NOMO-1 treated with DMSO at 0.1 percent for 48 hours (cell line): ENCODE data around the gene ELF4.
"Not testable (repeated sequence)": the region's sequence is repeated elsewhere in the genome, so short reads cannot be mapped to it uniquely, and the experiment has no call there.

Experiments
- DNase-seq: peaks from one replicate; lab custom pipeline; 2025; ENCODE audit not compliant: unreplicated experiment; lab: John Stamatoyannopoulos, UW

The ELF4 gene

GRCh38 chrX:130115119-130115885 is 5.0 kb upstream of the ELF4 start:
- not testable (repeated sequence) for DNase-seq

GRCh38 chrX:130114141-130114588 is 3.9 kb upstream of the ELF4 start:
- no peak for DNase-seq

GRCh38 chrX:130111220-130112154 is 1.2 kb upstream of the ELF4 start:
- no peak for DNase-seq

GRCh38 chrX:130109429-130110378 is 593 bp downstream of the ELF4 start:
- no peak for DNase-seq

GRCh38 chrX:130108647-130109428 is 1.5 kb downstream of the ELF4 start:
- DNase-seq, result peak; percentile 75

- DNase-seq, result no peak
Measured at GRCh38 chrX:130106071-130106470, 4.2 kb downstream of the ELF4 start.

- DNase-seq, result no peak
Measured at GRCh38 chrX:130105244-130105643, 5.1 kb downstream of the ELF4 start.

- no peak for DNase-seq
Measured at GRCh38 chrX:130103605-130104004, 6.7 kb downstream of the ELF4 start.

- no peak for DNase-seq
Measured at GRCh38 chrX:130100180-130100579, 10.1 kb downstream of the ELF4 start.

- no peak for DNase-seq
Measured at GRCh38 chrX:130098210-130098552, 12.1 kb downstream of the ELF4 start.

GRCh38 chrX:130097507-130098209 is 12.6 kb downstream of the ELF4 start:
- DNase-seq, result no peak

- no peak for DNase-seq
Measured at GRCh38 chrX:130095249-130096030, 14.9 kb downstream of the ELF4 start.

- no peak for DNase-seq
Measured at GRCh38 chrX:130094696-130095095, 15.6 kb downstream of the ELF4 start.

GRCh38 chrX:130093271-130093670 is 17.0 kb downstream of the ELF4 start:
- DNase-seq, result no peak

GRCh38 chrX:130091980-130092522 is 18.2 kb downstream of the ELF4 start:
- DNase-seq, result peak; percentile 91

GRCh38 chrX:130090364-130090763 is 19.9 kb downstream of the ELF4 start:
- DNase-seq, result no peak

GRCh38 chrX:130086447-130087206 is 23.7 kb downstream of the ELF4 start:
- DNase-seq, result peak; percentile 90
